Adrenal gland (tissue), 5 donors: Measurements from ENCODE around the gene PMP22.

ENCODE experiments used
- CTCF ChIP-seq, 6 experiments: fragments of 450-650 bp in 4 of 6; fragments of 200-600 bp in 2 of 6; sonication (generic) in 1 of 6; IDR thresholded peaks; 1 replicate in 5 of 6; 2 replicates in 1 of 6; pipeline versions ENCODE4 v1.5.1 to v1.8.0; 2016 to 2021; ENCODE audit warnings: antibody characterized with exemption in 6 of 6, mild to moderate bottlenecking in 2 of 6, moderate library complexity in 1 of 6
- POLR2A ChIP-seq, 2 donors: fragments of 450-650 bp; IDR thresholded peaks; one replicate each; pipeline ENCODE4 v1.6.1; 2017; ENCODE audit warnings: antibody characterized with exemption in 2 of 2, mild to moderate bottlenecking in 2 of 2, moderate library complexity in 1 of 2
- donor health status: DM: no; HTN: no; CAD: no.

GRCh38 chr17:15264542-15264941 lies 584 bp downstream of the PMP22 start:
- TF ChIP-seq CTCF (IDR thresholded peaks at IDR 0.05) (no peak), POLR2A (IDR thresholded peaks at IDR 0.05) (no peak)
